Measurements from ENCODE around the gene KCNQ1.

The KCNQ1 gene

DNA sequence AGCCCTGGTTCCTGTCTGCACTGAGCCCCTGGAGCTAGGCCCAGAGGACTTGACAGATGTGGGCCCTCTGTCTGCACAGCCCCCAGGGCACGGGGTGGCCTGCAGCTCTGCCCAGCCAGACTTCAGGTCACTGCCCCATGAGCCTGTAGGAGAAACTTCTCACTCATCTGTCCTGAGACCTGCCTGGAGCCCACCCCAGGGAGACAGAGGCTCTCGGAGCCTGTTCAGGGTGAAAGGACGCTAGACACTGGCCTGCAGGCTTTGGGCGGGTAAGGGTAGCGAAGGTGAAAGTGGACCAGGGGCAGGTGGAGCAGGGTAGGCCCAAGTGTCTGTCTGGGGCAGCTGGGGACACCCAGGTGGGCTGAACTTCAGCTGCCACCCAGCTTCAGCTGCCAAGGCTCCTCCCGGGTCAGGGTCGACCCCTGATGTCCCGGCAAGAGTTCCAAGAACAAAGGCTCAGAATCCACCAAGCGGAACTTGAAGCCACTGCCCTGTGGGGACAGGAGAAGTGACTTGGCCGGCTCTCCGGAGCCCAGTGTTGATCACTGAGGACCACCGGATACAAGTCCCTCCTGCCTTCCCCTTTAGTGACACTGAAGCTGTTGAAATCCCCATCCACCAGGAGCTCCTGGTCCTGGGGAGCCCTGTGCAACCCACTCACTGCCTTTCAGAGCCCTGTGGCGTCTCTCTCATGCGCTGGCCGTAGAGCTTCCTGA lies 90.3 kb downstream of the KCNQ1 start:
- FAIRE-seq: no peak
- TF ChIP-seq TAF1 (IDR thresholded peaks at IDR 0.05; ENCODE audit: low read depth, low read length) (no peak), POLR2A (IDR thresholded peaks at IDR 0.05; ENCODE audit: low read depth, low read length) (no peak), SPI1 (IDR thresholded peaks at IDR 0.05; ENCODE audit: low read depth, low read length) (no peak), PAX5 (IDR thresholded peaks at IDR 0.05; ENCODE audit: insufficient read depth, low read length, severe bottlenecking) (no peak), POU2F2 (IDR thresholded peaks at IDR 0.05; ENCODE audit: low read depth, low read length) (no peak), POLR2AphosphoS5 (IDR thresholded peaks at IDR 0.05; ENCODE audit: low read depth, low read length) (no peak)
- DNase-seq (ENCODE audit: insufficient read length, low spot score): no peak

GRCh38 chr11:2535673-2536439 lies 91.0 kb downstream of the KCNQ1 start:
- FAIRE-seq: no peak
- DNase-seq (ENCODE audit: insufficient read length, low spot score): no peak
- TF ChIP-seq TAF1 (IDR thresholded peaks at IDR 0.05; ENCODE audit: low read depth, low read length) (no peak), POLR2A (IDR thresholded peaks at IDR 0.05; ENCODE audit: low read depth, low read length) (no peak), PAX5 (IDR thresholded peaks at IDR 0.05; ENCODE audit: insufficient read depth, low read length, severe bottlenecking) (no peak), POU2F2 (IDR thresholded peaks at IDR 0.05; ENCODE audit: low read depth, low read length) (no peak), SPI1 (IDR thresholded peaks at IDR 0.05; ENCODE audit: low read depth, low read length) (no peak), POLR2AphosphoS5 (IDR thresholded peaks at IDR 0.05; ENCODE audit: low read depth, low read length) (no peak)

DNA sequence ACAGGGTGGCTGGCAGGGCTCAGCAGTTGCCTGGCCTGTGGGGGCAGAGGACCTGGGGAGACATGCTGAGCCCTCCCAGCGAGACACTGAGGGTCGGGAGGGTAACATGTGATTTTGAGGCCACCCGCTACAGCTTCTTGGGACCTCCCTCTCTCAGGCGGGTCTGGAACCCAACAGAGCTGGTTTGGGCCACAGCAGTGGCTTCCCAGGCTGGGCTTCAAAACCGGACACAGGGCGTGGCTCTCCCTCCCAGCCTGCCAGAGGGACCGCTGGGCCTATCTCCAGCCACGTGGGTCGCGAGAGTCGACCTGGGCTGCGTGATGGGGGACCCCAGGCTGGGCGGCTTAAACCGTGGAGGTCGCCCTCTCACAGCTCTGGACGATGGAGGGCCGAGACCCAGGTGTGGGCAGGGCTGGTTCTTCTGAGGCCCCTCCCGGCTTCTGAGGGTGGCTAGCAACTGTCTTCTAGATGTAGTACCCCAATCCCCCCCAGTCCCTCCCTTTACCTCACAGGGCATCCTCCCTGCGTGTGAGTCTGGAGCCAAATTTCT lies 91.7 kb downstream of the KCNQ1 start:
- no peak for DNase-seq (ENCODE audit: insufficient read length, low spot score)
- TF ChIP-seq PAX5 (IDR thresholded peaks at IDR 0.05; ENCODE audit: insufficient read depth, low read length, severe bottlenecking) (no peak), POLR2AphosphoS5 (IDR thresholded peaks at IDR 0.05; ENCODE audit: low read depth, low read length) (no peak), TAF1 (IDR thresholded peaks at IDR 0.05; ENCODE audit: low read depth, low read length) (no peak), POU2F2 (IDR thresholded peaks at IDR 0.05; ENCODE audit: low read depth, low read length) (no peak), POLR2A (IDR thresholded peaks at IDR 0.05; ENCODE audit: low read depth, low read length) (no peak), SPI1 (IDR thresholded peaks at IDR 0.05; ENCODE audit: low read depth, low read length) (no peak)
- FAIRE-seq: no peak

DNA sequence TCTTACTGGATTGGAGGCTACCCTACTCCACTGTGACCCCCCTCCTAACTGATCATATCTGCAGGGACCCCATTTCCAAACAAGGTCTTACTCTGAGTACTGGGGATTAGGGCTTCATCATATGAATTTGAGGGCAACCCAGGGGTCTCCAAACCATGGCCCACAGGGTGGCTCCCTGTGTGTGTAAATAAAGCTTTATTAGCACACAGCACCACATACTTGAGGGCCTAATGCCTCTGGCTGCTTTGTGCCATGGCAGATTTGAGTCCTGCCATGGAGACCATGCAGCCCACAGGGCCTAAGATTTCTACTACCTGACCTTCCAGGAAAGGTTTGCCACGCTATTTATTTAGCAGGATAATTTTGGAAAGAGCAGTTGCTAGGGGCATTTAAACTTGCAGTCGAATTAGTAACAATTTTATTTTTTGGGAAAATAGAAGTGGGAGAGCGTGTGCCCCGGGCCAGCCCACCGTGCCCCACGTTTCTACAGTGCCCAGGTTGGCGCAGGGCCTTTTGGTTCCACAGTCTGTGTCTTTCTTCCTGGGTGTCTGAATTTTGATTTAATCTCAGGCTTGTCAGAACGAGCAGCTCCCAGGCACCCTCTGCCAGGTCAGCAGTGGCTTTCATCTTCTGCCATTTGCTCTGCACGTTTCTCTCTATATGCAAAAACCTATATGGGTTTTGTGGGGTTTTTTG lies 92.3 kb downstream of the KCNQ1 start:
- FAIRE-seq (no peak), DNase-seq (ENCODE audit: insufficient read length, low spot score) (no peak)
- TF ChIP-seq PAX5 (IDR thresholded peaks at IDR 0.05; ENCODE audit: insufficient read depth, low read length, severe bottlenecking) (no peak), SPI1 (IDR thresholded peaks at IDR 0.05; ENCODE audit: low read depth, low read length) (no peak), TAF1 (IDR thresholded peaks at IDR 0.05; ENCODE audit: low read depth, low read length) (no peak), POU2F2 (IDR thresholded peaks at IDR 0.05; ENCODE audit: low read depth, low read length) (no peak), POLR2A (IDR thresholded peaks at IDR 0.05; ENCODE audit: low read depth, low read length) (no peak), POLR2AphosphoS5 (IDR thresholded peaks at IDR 0.05; ENCODE audit: low read depth, low read length) (no peak)

DNA sequence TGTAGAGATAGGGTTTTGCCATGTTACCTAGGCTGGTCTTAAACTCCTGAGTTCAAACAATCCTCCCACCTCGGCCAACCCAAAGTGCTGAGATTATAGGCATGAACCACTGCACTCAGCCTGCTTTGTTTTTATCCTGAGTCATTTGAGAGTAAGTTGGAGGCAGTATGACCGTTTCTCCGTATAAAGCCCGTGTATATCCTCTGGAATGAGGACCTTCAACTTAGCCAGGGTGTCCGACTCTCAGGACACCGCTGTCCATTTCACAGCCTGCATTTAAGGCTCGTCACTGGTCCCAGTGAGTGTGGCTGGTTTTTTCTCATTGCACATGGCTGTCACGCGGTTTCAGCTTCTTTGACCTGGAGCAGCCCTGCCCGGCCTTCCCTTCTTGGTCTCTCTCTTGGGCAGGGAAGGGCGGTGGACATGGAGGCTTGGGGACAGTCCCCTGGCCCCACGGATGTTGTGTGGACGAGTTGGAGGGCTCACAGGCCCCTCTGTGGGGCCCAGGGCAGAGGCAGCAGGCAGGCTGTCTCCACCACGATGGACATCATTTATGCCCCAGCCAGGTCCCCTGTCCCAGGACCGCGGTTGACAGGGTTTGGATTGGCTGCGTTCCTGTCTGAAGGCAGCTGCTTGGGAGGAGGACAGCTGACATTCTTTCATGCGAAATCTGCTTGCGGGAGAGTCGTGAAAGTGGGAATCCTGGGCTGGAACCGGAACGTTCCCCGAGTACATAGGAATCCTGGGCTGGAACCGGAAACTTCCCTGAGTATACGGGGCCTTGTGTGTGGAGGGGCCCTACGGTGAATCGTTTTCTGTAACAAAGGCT lies 93.3 kb downstream of the KCNQ1 start:
- TF ChIP-seq PAX5 (IDR thresholded peaks at IDR 0.05; ENCODE audit: insufficient read depth, low read length, severe bottlenecking) (no peak), TAF1 (IDR thresholded peaks at IDR 0.05; ENCODE audit: low read depth, low read length) (no peak), POLR2A (IDR thresholded peaks at IDR 0.05; ENCODE audit: low read depth, low read length) (no peak), POLR2AphosphoS5 (IDR thresholded peaks at IDR 0.05; ENCODE audit: low read depth, low read length) (no peak), SPI1 (IDR thresholded peaks at IDR 0.05; ENCODE audit: low read depth, low read length) (no peak), POU2F2 (IDR thresholded peaks at IDR 0.05; ENCODE audit: low read depth, low read length) (no peak)
- FAIRE-seq (no peak), DNase-seq (ENCODE audit: insufficient read length, low spot score) (no peak)

- no peak for TF ChIP-seq SPI1 (IDR thresholded peaks at IDR 0.05; ENCODE audit: low read depth, low read length)
- no peak for TF ChIP-seq PAX5 (IDR thresholded peaks at IDR 0.05; ENCODE audit: insufficient read depth, low read length, severe bottlenecking)
- no peak for TF ChIP-seq POLR2A (IDR thresholded peaks at IDR 0.05; ENCODE audit: low read depth, low read length)
- TF ChIP-seq TAF1 (IDR thresholded peaks at IDR 0.05; ENCODE audit: low read depth, low read length): no peak
- no peak for TF ChIP-seq POLR2AphosphoS5 (IDR thresholded peaks at IDR 0.05; ENCODE audit: low read depth, low read length)
- no peak for TF ChIP-seq POU2F2 (IDR thresholded peaks at IDR 0.05; ENCODE audit: low read depth, low read length)
- FAIRE-seq (no peak), DNase-seq (ENCODE audit: insufficient read length, low spot score) (no peak)
These were observed 94.1 kb downstream of the KCNQ1 start for GRCh38 chr11:2538951-2539350.

DNA sequence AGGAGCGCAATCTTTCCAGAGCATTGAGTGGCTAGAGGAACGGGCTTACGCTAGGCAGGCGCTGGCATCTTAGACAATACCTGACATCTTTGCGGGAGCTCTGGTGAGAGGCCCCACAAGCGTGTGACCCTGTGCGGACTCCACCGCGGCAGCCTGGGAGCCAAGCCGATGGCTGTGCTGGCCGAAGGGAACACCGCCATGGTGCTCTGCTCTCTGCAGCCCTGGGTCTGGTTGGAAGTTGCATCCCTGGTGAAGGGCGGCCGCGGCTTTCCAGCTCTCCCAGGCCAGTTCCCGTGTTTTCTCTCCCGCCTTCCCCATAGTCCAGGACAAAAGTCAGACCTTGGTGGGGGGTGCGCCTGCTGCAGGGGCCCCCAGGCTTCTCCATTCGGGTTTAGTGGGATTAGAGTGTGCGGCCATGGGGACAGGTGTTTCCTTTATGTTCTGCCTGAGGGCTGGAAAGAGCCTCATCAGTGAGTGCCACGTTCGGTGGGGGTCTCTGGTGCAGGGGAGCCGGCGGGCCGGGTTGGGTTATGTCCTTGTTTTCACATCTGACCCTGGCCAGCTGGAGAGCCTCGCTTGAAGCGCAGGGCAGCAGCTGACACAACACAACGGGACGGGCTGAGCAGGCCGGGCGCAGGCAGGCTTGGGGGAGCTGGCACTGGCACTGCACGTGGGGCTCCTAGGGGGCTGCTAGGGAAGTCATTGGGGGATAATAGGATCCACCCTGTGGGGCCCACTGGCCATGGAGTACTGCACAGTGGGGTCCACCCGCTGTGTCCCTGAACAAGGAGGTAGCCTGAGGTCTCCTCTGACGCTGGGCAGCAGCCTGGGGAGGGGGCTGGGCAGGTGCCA lies 94.8 kb downstream of the KCNQ1 start:
- TF ChIP-seq SPI1 (IDR thresholded peaks at IDR 0.05; ENCODE audit: low read depth, low read length): no peak
- TF ChIP-seq PAX5 (IDR thresholded peaks at IDR 0.05; ENCODE audit: insufficient read depth, low read length, severe bottlenecking): no peak
- no peak for TF ChIP-seq POLR2A (IDR thresholded peaks at IDR 0.05; ENCODE audit: low read depth, low read length)
- no peak for TF ChIP-seq POLR2AphosphoS5 (IDR thresholded peaks at IDR 0.05; ENCODE audit: low read depth, low read length)
- no peak for TF ChIP-seq TAF1 (IDR thresholded peaks at IDR 0.05; ENCODE audit: low read depth, low read length)
- no peak for TF ChIP-seq POU2F2 (IDR thresholded peaks at IDR 0.05; ENCODE audit: low read depth, low read length)
- no peak for FAIRE-seq
- no peak for DNase-seq (ENCODE audit: insufficient read length, low spot score)

All from GM12891 (cell line).